SH-SY5Y (cell line): ENCODE data around the gene LAPTM5.

Source experiments
- GATA2 ChIP-seq: IDR thresholded peaks from 2 replicates; pipeline ENCODE4 v1.6.1; 2011; ENCODE audit warnings: mild to moderate bottlenecking, low read depth, low read length
- GATA3 ChIP-seq: IDR thresholded peaks from 2 replicates; pipeline ENCODE4 v1.6.1; 2011; ENCODE audit warnings: low read depth, mild to moderate bottlenecking, low read length, moderate library complexity

The LAPTM5 gene

DNA sequence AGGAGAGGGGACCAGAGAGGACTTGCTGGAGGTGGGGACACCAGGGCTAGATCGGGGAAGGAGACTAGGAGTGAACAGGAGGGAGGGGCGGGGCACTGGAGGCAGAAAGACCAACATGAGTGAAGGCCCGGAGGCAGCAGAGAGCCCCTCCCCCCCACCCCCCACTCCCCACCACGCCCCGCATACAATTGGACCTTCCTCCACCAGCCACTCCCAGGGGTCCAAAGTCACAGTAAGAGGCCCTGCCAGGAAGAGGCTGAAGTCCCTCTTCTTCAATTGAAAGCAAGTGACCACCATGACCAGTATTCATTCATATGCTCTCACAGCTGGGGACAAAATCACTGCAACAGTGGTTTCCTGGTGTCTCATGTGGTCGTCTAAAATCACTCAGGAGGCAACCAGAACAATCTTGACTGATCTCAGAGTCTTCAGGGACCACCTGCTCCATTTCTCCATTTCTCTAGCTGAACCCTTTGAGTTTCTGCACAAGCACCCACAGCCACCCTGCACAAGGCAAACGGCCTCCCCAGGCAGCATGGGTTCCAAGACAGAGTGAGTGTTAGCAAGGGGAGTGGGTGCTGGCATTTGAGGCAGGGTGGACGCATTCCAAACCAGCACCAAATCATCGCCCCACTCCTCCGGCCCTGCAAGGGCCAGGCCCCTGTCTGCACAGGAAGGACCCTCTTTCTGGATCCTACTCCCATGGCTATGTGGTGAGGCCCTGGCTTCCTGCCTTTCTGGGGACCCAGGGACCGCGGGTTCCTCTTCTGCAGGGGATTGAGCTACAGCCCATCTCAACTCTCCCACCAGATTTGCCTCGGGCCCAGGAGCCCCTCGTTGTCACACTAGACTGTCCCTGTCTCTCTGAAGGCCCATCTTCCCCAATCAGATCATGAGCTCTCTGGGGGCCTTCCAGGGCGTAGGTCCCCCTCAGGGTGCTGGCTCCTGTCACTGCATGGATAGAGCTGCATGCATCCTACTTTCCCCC lies 17.0 kb downstream of the LAPTM5 start:
- TF ChIP-seq GATA3 (no peak), GATA2 (no peak)

DNA sequence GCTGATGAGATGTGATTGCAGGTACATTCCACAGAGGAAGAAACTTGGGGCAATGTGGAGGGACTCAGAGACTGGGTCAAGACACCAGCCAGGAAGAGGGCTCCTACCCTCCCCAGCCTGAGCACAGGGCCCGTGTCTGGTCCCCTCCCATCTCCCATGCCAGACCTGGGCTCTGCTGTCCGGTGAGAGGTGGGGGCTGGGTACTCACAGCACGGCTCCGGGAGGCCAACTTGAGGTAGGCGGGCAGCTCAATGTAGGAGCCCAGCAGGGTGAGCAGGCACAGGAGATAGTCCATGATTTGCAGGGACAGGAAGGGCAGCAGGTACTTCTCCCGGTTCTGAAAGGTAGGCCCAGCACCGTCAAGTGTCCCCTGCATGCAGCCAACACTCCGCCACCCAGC lies 18.0 kb downstream of the LAPTM5 start:
- TF ChIP-seq GATA3 (no peak), GATA2 (no peak)

GRCh38 chr1:30738715-30739559 lies 18.6 kb downstream of the LAPTM5 start:
- TF ChIP-seq GATA2 = no peak
- no peak for TF ChIP-seq GATA3

- TF ChIP-seq GATA3 = no peak
- TF ChIP-seq GATA2 = no peak
These were observed 19.4 kb downstream of the LAPTM5 start for GRCh38 chr1:30738040-30738714.

- TF ChIP-seq GATA3 (no peak), GATA2 (0 out of 2 replicates have a peak, but pooled peaks have one; percentile 4)
These were observed 20.1 kb downstream of the LAPTM5 start for GRCh38 chr1:30737357-30738039.

DNA sequence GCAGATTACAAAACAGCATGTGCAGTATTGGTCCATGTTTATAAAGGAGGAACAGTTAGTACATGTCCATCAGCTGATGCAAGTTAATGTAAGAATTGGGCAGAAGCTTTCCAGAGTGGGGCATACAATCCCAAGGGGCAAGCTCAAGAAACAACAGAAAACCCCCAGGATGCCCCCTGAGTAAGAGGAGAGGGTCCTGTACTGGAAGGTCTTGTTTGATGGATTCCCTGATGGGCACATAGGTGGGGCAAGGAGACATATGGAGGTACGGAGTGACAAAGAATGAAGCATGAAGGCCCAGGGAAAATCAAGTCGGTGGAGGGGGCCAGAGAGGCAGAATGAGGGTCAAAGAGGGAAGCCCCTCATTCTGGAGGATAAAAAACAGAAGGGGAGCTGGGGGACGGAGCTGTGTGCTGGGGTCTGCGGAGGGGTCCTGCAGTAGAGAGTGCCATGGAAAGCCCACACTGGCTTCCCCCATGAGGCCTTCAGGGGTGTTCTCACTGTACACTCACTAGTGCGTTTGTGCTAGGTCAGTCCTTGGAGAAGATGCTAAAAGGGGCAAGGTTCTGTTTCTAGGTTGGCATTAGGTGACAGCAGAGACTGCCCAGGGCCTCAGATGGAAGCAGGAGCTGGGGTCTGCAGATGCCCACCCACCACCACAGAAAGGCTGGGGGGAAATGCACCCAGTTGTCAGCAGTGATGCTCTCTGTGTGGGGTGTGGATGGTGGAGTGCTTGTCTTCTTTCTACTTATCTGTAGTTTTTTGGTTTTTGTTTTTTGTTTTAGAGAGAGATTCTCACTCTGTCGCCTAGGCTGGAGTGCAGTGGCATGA lies 21.7 kb downstream of the LAPTM5 start:
- no peak for TF ChIP-seq GATA3
- TF ChIP-seq GATA2 = no peak

GRCh38 chr1:30735124-30735523 lies 22.4 kb downstream of the LAPTM5 start:
- no peak for TF ChIP-seq GATA2
- no peak for TF ChIP-seq GATA3

- TF ChIP-seq GATA3 = no peak
- TF ChIP-seq GATA2 = no peak
These were observed 23.0 kb downstream of the LAPTM5 start for GRCh38 chr1:30734580-30734979.

DNA sequence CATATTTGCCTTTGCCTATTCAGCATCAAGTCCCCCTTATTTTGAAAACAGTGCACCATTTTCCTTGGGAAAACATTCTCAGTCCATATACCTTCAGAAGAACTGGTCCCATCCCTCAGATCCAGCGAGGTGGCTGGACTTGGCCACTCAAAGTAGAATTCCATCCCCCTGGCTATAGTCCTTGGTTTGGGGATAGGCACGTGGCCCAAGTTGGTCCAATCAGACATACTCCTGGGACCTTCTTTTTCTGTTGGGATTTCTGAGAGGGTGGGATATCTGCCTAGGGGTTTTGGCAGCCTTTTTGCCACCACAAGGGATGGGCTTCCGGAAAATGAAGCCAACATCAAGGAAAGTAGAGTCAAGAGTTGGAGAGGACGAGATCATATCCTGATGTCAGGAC lies 23.5 kb downstream of the LAPTM5 start:
- no peak for TF ChIP-seq GATA2
- TF ChIP-seq GATA3 = no peak

- TF ChIP-seq GATA3 (no peak), GATA2 (no peak)
These were observed 24.1 kb downstream of the LAPTM5 start for GRCh38 chr1:30733493-30733892.

GRCh38 chr1:30732277-30732996 lies 25.1 kb downstream of the LAPTM5 start:
- TF ChIP-seq GATA2 (no peak), GATA3 (no peak)

DNA sequence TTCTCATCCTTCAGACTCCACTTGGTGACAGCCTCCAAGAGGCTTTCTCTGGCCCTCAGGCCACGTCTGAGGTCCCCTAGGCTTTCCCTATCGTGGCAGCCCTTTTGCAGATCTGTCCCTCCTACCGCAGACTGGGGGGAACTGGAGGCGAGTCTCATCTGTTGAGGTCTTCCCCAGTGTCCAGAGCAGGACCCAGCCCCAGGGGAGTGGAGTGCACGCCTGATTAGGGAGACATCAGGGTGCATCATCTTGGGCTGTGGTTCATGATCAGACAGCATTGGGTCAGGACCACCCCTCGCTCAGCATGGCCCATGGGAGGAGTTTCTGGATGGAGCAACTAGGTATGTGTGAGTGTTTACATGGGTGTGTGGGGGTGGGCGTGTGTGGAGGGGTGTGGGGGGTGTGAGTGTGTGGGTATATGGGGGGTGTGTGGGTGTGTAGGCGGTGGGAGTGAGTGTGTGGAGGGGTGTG lies 25.7 kb downstream of the LAPTM5 start:
- TF ChIP-seq GATA2 (no peak), GATA3 (no peak)
